Measurements from ENCODE around the gene PSMD12.

- no peak for TF ChIP-seq POLR2AphosphoS5 (IDR thresholded peaks at IDR 0.05; ENCODE audit: control insufficient read depth, insufficient read depth, low read depth, low read length)
- TF ChIP-seq POLR2A (conservative IDR thresholded peaks at IDR 0.05): no peak
- no peak for TF ChIP-seq USF2 (CRISPR knock-in tag; IDR thresholded peaks at IDR 0.05)
- no peak for TF ChIP-seq TOE1 (IDR thresholded peaks at IDR 0.05; ENCODE audit: borderline replicate concordance)
- no peak for TF ChIP-seq TOE1 (CRISPR knock-in tag; IDR thresholded peaks at IDR 0.05; ENCODE audit: borderline replicate concordance, low read depth)
- no peak for TF ChIP-seq SIN3A (IDR thresholded peaks at IDR 0.05; ENCODE audit: borderline replicate concordance in 2 of 2, control insufficient read depth in 1 of 2, low read depth in 2 of 2, low read length in 2 of 2)
- TF ChIP-seq SREBF2 (CRISPR knock-in tag; IDR thresholded peaks at IDR 0.05): no peak
- no peak for TF ChIP-seq ZNF217 (CRISPR knock-in tag; IDR thresholded peaks at IDR 0.05)
- TF ChIP-seq ZNF24 (IDR thresholded peaks at IDR 0.05): no peak
- TF ChIP-seq KLF1 (tag; IDR thresholded peaks at IDR 0.05): no peak
- no peak for TF ChIP-seq SMAD1 (IDR thresholded peaks at IDR 0.05; ENCODE audit: low read depth, low read length, partially characterized antibody)
- no peak for TF ChIP-seq CTCF (IDR thresholded peaks at IDR 0.05 in 2 of 3, conservative IDR thresholded peaks at IDR 0.05 in 1 of 3; ENCODE audit: insufficient read depth in 2 of 3, low read depth in 1 of 3, low read length in 3 of 3)
- no peak for TF ChIP-seq GMEB1 (CRISPR knock-in tag; IDR thresholded peaks at IDR 0.05)
These were observed 39.9 kb downstream of the PSMD12 start for GRCh38 chr17:67326440-67326839.

Data from K562 (cell line).